H1 (cell line): ENCODE measurements around the gene SHMT2. TPM values are rescaled to one million over a fixed set of nuclear protein-coding genes. Genes with fewer than 3 reads are reported as not detected.

Experiments
- CTCF ChIA-PET: fragments of 300-600 bp; sonication (Branson Sonifier 250); formaldehyde crosslinking; loops from one replicate; lab custom pipeline; 2021; ENCODE audit not compliant: partially characterized antibody; lab: Charles Lee
- POLR2A ChIA-PET: fragments of 300-600 bp; sonication (Branson Sonifier 250); formaldehyde crosslinking; loops from one replicate; lab custom pipeline; 2021; ENCODE audit warnings: inconsistent platforms; ENCODE audit not compliant: partially characterized antibody; lab: Charles Lee
- DNase-seq, 2 experiments: peaks; one replicate each; pipeline versions ENCODE4 v3.0.0 to v3.0.0-alpha.2; 2010 to 2022; ENCODE audit warnings: low spot score in 2 of 2, low read depth in 1 of 2, mixed read lengths in 1 of 2
- FAIRE-seq: peaks from 2 replicates; lab custom pipeline; 2011; peaks lifted over from hg19 to GRCh38; lab: Jason Lieb, UNC
- H2AFZ ChIP-seq: 2 replicates; pipeline ENCODE4 v1.8.1; 2012; ENCODE audit warnings: low read length, inconsistent platforms
- H2AK5ac ChIP-seq: 2 replicates; pipeline ENCODE4 v1.6.1; 2013; ENCODE audit warnings: low read depth, low read length
- H2BK120ac ChIP-seq: replicated peaks from 2 replicates; pipeline ENCODE3; 2013; ENCODE audit warnings: low read depth, low read length, inconsistent platforms
- H2BK12ac ChIP-seq: 2 replicates; pipeline ENCODE4 v1.6.1; 2013; ENCODE audit warnings: low read depth, low read length
- H2BK15ac ChIP-seq: 2 replicates; pipeline ENCODE4 v1.6.1; 2013; ENCODE audit warnings: low read length
- H2BK20ac ChIP-seq: 2 replicates; pipeline ENCODE4 v1.6.1; 2013; ENCODE audit warnings: low read length
- H2BK5ac ChIP-seq: 2 replicates; pipeline ENCODE4 v1.6.1; 2013; ENCODE audit warnings: low read depth, low read length
- H3K14ac ChIP-seq: 2 replicates; pipeline ENCODE4 v1.6.1; 2013; ENCODE audit warnings: inconsistent platforms; ENCODE audit not compliant: insufficient read length
- H3K18ac ChIP-seq: 2 replicates; pipeline ENCODE4 v1.6.1; 2013; ENCODE audit warnings: low read length; ENCODE audit errors: extremely low read depth
- H3K23ac ChIP-seq: 2 replicates; pipeline ENCODE4 v1.6.1; 2013; ENCODE audit warnings: inconsistent platforms; ENCODE audit not compliant: insufficient read length
- H3K23me2 ChIP-seq: 2 replicates; pipeline ENCODE4 v1.6.1; 2013; ENCODE audit warnings: low read depth, low read length
- H3K27ac ChIP-seq: 2 replicates; pipeline ENCODE4 v1.6.1; 2011; ENCODE audit warnings: low read depth, low read length, inconsistent platforms
- H3K27me3 ChIP-seq, 4 experiments: replicated peaks in 1 of 4; 1 replicate in 1 of 4; 2 replicates in 3 of 4; pipeline versions ENCODE4 v1.6.1 to v1.8.1; 2011 to 2013; ENCODE audit warnings: low read length in 3 of 4, mild to moderate bottlenecking in 3 of 4, inconsistent platforms in 2 of 4, mixed read lengths in 2 of 4, moderate library complexity in 1 of 4; ENCODE audit not compliant: control insufficient read depth in 3 of 4, insufficient read depth in 3 of 4; ENCODE audit errors: extremely low read depth in 1 of 4
- H3K36me3 ChIP-seq, 4 experiments: 2 replicates each; pipeline versions ENCODE4 v1.6.1 to v1.8.1; 2011 to 2013; ENCODE audit warnings: mild to moderate bottlenecking in 4 of 4, low read length in 3 of 4, moderate library complexity in 2 of 4, control low read depth in 1 of 4, inconsistent platforms in 1 of 4; ENCODE audit not compliant: insufficient read depth in 4 of 4, control insufficient read depth in 2 of 4
- H3K4ac ChIP-seq: replicated peaks from 2 replicates; pipeline ENCODE3; 2013; ENCODE audit warnings: low read length, low read depth, mixed read lengths, inconsistent platforms; ENCODE audit not compliant: insufficient read length
- H3K4me1 ChIP-seq, 4 experiments: replicated peaks in 1 of 4; 1 replicate in 1 of 4; 2 replicates in 3 of 4; pipeline versions ENCODE4 v1.6.1 to v1.8.1; 2011 to 2013; ENCODE audit warnings: low read length in 3 of 4, inconsistent platforms in 2 of 4, mixed read lengths in 1 of 4; ENCODE audit not compliant: insufficient read depth in 4 of 4, control insufficient read depth in 3 of 4
- H3K4me2 ChIP-seq, 2 experiments: 2 replicates each; pipeline versions ENCODE4 v1.6.1 to v1.8.1; 2011 to 2013; ENCODE audit warnings: low read depth in 2 of 2, low read length in 2 of 2, control low read depth in 1 of 2, inconsistent platforms in 1 of 2, mild to moderate bottlenecking in 1 of 2; ENCODE audit not compliant: insufficient read depth in 1 of 2
- H3K4me3 ChIP-seq, 4 experiments: fragments of 200-600, 300-600 bp in 1 of 4; sonication (generic), shearing (Covaris generic), sonication (Bioruptor Twin) in 1 of 4; 2 replicates each; pipeline versions ENCODE4 v1.5.1 to v1.8.1; 2011 to 2016; ENCODE audit warnings: low read length in 4 of 4, low read depth in 3 of 4, control low read depth in 2 of 4, inconsistent platforms in 2 of 4, mild to moderate bottlenecking in 2 of 4, mixed read lengths in 1 of 4, moderate library complexity in 1 of 4; ENCODE audit not compliant: insufficient read depth in 2 of 4; ENCODE audit errors: extremely low read depth in 1 of 4
- H3K56ac ChIP-seq: replicated peaks from 2 replicates; pipeline ENCODE3; 2013; ENCODE audit warnings: low read depth, mild to moderate bottlenecking, mixed read lengths, low read length, inconsistent platforms; ENCODE audit not compliant: insufficient read length
- H3K79me1 ChIP-seq: 2 replicates; pipeline ENCODE4 v1.6.1; 2013; ENCODE audit warnings: low read depth, low read length, control low read depth
- H3K79me2 ChIP-seq, 2 experiments: 2 replicates each; pipeline versions ENCODE4 v1.6.1 to v1.8.1; 2012 to 2013; ENCODE audit warnings: low read length in 2 of 2, mild to moderate bottlenecking in 2 of 2, inconsistent platforms in 1 of 2; ENCODE audit not compliant: insufficient read depth in 2 of 2, control insufficient read depth in 1 of 2
- H3K9ac ChIP-seq, 4 experiments: replicated peaks in 1 of 4; 1 replicate in 1 of 4; 2 replicates in 3 of 4; pipeline versions ENCODE4 v1.6.1 to v1.8.1; 2011 to 2013; ENCODE audit warnings: low read depth in 3 of 4, low read length in 3 of 4, control low read depth in 2 of 4, mild to moderate bottlenecking in 2 of 4, moderate library complexity in 2 of 4, inconsistent platforms in 1 of 4; ENCODE audit errors: extremely low read depth in 1 of 4
- H3K9me3 ChIP-seq, 2 experiments: 2 replicates each; pipeline versions ENCODE4 v1.6.1 to v1.8.1; 2012 to 2013; ENCODE audit warnings: mild to moderate bottlenecking in 2 of 2, moderate library complexity in 2 of 2, control low read depth in 1 of 2, inconsistent platforms in 1 of 2, low read depth in 1 of 2, low read length in 1 of 2, mixed read lengths in 1 of 2; ENCODE audit not compliant: insufficient read depth in 2 of 2
- H4K20me1 ChIP-seq, 2 experiments: replicated peaks in 1 of 2; 2 replicates each; pipeline versions ENCODE3 to v1.8.1; 2011 to 2013; ENCODE audit warnings: inconsistent platforms in 2 of 2, low read length in 2 of 2, mild to moderate bottlenecking in 1 of 2; ENCODE audit not compliant: insufficient read depth in 2 of 2, control insufficient read depth in 1 of 2
- H4K5ac ChIP-seq: 2 replicates; pipeline ENCODE4 v1.6.1; 2013; ENCODE audit warnings: low read length, low read depth, mixed read lengths, inconsistent platforms; ENCODE audit not compliant: insufficient read length
- H4K8ac ChIP-seq: 2 replicates; pipeline ENCODE4 v1.8.0; 2013; ENCODE audit warnings: mild to moderate bottlenecking, moderate library complexity, low read length, inconsistent platforms; ENCODE audit not compliant: insufficient read depth; ENCODE audit errors: extremely low read depth
- H4K91ac ChIP-seq: replicated peaks from 2 replicates; pipeline ENCODE3; 2013; ENCODE audit warnings: low read length, mixed read lengths, inconsistent platforms; ENCODE audit not compliant: insufficient read length
- CBX5 ChIP-seq: fragments of 300-800, 300-1000 bp; sonication (generic); IDR thresholded peaks from 2 replicates; pipeline ENCODE4 v1.7.1; 2016; ENCODE audit warnings: antibody characterized with exemption, low read length, low read depth
- GABPA ChIP-seq: IDR thresholded peaks from 2 replicates; pipeline ENCODE4 v1.6.1; 2011; ENCODE audit warnings: mild to moderate bottlenecking, low read length, moderate library complexity, borderline replicate concordance; ENCODE audit not compliant: insufficient read depth
- HDAC2 ChIP-seq, 2 experiments: fragments of 300-600 bp in 1 of 2; sonication (generic) in 1 of 2; IDR thresholded peaks; 2 replicates each; pipeline ENCODE4 v1.6.1; 2011 to 2012; ENCODE audit warnings: low read depth in 2 of 2, low read length in 2 of 2, mild to moderate bottlenecking in 2 of 2, moderate library complexity in 2 of 2, borderline replicate concordance in 1 of 2, inconsistent platforms in 1 of 2
- JUN ChIP-seq: IDR thresholded peaks from 2 replicates; pipeline ENCODE4 v1.6.1; 2011; ENCODE audit warnings: low read depth, mild to moderate bottlenecking, improper control_type of control experiment, low read length
- PHF8 ChIP-seq: fragments of 200-600 bp; sonication (generic); conservative IDR thresholded peaks from 2 replicates; pipeline ENCODE4 v1.7.1; 2012; ENCODE audit warnings: low read depth, mild to moderate bottlenecking, inconsistent platforms, low read length, moderate library complexity
- SP4 ChIP-seq: IDR thresholded peaks from 2 replicates; pipeline ENCODE4 v1.6.1; 2012; ENCODE audit warnings: low read length, inconsistent platforms
- TAF1 ChIP-seq: IDR thresholded peaks from 2 replicates; pipeline ENCODE4 v1.6.1; 2011; ENCODE audit warnings: mild to moderate bottlenecking, low read depth, low read length
- polyA plus RNA-seq, 7 experiments: library from polyadenylated mRNA; depleted of rRNA in 3 of 7; stranded (reverse) in 5 of 7; unstranded in 2 of 7; fragments of >200 nt in 5 of 7; fragments of 200-250 nt in 2 of 7; gene quantifications; 1 replicate in 5 of 7; 2 replicates in 1 of 7; 4 replicates in 1 of 7; pipeline versions ENCODE4 v1.2.1 to v1.2.3, GENCODE V29; 2011 to 2013; ENCODE audit warnings: missing spikeins in 2 of 7, mixed read lengths in 2 of 7
- total RNA-seq: library from RNA; stranded (reverse); fragmentation: NEBNext Ultra II Directional; extraction: Animal tissue kit (Norgen Biotek cat#: 25700); gene quantifications from 2 replicates; pipeline ENCODE4 v1.2.1, GENCODE V29; 2021
- TF ChIP-seq, protein P1 (sequence below): IDR thresholded peaks from 2 replicates; pipeline ENCODE4 v1.6.1; 2011; ENCODE audit warnings: low read length, improper control_type of control experiment

Gene SHMT2
- total and polyA plus RNA-seq, 2 of the 8 experiments (the other 6 are each of a cell fraction or from before 2014, with no cell fraction given) = 274 to 520 TPM

DNA sequence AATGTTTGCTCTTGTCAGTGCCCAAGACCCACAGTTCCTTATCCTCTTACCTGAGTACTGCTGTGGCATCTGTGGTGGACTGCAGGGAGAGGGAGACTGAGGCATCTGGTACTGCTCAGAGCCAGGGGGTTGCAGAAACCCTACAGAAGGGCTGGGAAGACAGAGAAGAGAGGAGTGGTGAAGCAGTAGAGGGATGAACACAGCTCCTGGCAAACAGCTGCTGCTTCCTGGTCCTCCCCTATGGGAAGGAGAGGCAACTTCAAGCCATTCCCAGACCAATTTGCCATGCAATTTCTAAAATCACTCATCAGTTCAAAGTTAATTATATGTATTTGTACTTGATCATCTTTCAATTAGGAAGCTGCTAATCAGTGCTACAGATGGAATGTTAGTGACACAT is 37.2 kb downstream of the SHMT2 start:
- Histone ChIP-seq H2BK15ac (no peak overlapping the region), H2BK5ac (no peak overlapping the region), H3K36me3 (peaks cover 0 to 16% (median 10%) of the 10 kb centered on the region in 4 experiments; a peak in 7 of 8 replicates), H2AFZ (no peak overlapping the region), H2BK20ac (no peak overlapping the region), H3K23ac (no peak overlapping the region), H2AK5ac (no peak overlapping the region), H4K8ac (no peak overlapping the region), H3K4me1 (peaks cover 0 to 1% (median under 1%) of the 10 kb centered on the region in 4 experiments; a peak in 3 of 7 replicates), H2BK120ac (no peak overlapping the region), H3K27me3 (no peaks in the 10 kb centered on the region), H3K18ac (no peak overlapping the region), H4K5ac (no peak overlapping the region), H3K14ac (no peak overlapping the region), H3K27ac (no peak overlapping the region), H3K4ac (no peak overlapping the region), H3K9me3 (no peaks in the 10 kb centered on the region), H3K79me1 (no peaks in the 10 kb centered on the region; the same call in 1 of the 2 replicates), H3K4me2 (no peak overlapping the region), H3K79me2 (no peaks in the 10 kb centered on the region), H4K91ac (no peak overlapping the region), H2BK12ac (no peak overlapping the region), H4K20me1 (peaks cover 0 to 2% of the 10 kb centered on the region in 2 experiments), H3K23me2 (no peaks in the 10 kb centered on the region), H3K56ac (no peak overlapping the region), H3K4me3 (no peak overlapping the region), H3K9ac (no peak overlapping the region)
- FAIRE-seq = no peak
- CTCF ChIA-PET = interaction anchor here (1.6 to 7.9 kb wide), 7 partner anchors 11 to 195 kb away, joined by 3 to 74 read pairs (median 14); partner anchors contain the start of gene STAC3
- POLR2A ChIA-PET = interaction anchor here (0.6 to 1.1 kb wide), 2 partner anchors 29 to 337 kb away, joined by 3 to 4 read pairs; no protein-coding TSS in a partner anchor
- TF ChIP-seq CBX5 (no peak), SP4 (no peak), PHF8 (no peak), JUN (no peak), HDAC2 (IDR thresholded peaks at IDR 0.05; ENCODE audit: borderline replicate concordance in 1 of 2, low read depth in 2 of 2, low read length in 2 of 2) (no peak), TAF1 (no peak), GABPA (no peak)
- TF ChIP-seq, protein P1, sequence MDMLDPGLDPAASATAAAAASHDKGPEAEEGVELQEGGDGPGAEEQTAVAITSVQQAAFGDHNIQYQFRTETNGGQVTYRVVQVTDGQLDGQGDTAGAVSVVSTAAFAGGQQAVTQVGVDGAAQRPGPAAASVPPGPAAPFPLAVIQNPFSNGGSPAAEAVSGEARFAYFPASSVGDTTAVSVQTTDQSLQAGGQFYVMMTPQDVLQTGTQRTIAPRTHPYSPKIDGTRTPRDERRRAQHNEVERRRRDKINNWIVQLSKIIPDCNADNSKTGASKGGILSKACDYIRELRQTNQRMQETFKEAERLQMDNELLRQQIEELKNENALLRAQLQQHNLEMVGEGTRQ = no peak
- no peak for DNase-seq
